Left lobe of liver (tissue), 2 donors: ENCODE results near the gene GATB. TPM values are rescaled to one million over a fixed set of nuclear protein-coding genes. Genes with fewer than 3 reads are reported as not detected.

Source experiments
- ATAC-seq: fragments of 200-7000 bp; cut with Tn5 transposase; one replicate; pipeline ENCODE4 v1.9.1; 2020; ENCODE audit warnings: mild to moderate bottlenecking, moderate library complexity
- DNase-seq: peaks from one replicate; pipeline ENCODE4 v3.0.0-alpha.2; 2020; ENCODE audit warnings: low spot score
- total RNA-seq: library from RNA; stranded (reverse); gene quantifications from one replicate; pipeline ENCODE4 v1.2.1, GENCODE V29; 2021
- donor health status: DM: no; HTN: no; CAD: no; lungs with moderate emphysema.
- donor health status: DM: no; HTN: yes; CAD: no.

The GATB gene
- total RNA-seq, 1 donor from 2014 or later, result 17.2 TPM

DNA sequence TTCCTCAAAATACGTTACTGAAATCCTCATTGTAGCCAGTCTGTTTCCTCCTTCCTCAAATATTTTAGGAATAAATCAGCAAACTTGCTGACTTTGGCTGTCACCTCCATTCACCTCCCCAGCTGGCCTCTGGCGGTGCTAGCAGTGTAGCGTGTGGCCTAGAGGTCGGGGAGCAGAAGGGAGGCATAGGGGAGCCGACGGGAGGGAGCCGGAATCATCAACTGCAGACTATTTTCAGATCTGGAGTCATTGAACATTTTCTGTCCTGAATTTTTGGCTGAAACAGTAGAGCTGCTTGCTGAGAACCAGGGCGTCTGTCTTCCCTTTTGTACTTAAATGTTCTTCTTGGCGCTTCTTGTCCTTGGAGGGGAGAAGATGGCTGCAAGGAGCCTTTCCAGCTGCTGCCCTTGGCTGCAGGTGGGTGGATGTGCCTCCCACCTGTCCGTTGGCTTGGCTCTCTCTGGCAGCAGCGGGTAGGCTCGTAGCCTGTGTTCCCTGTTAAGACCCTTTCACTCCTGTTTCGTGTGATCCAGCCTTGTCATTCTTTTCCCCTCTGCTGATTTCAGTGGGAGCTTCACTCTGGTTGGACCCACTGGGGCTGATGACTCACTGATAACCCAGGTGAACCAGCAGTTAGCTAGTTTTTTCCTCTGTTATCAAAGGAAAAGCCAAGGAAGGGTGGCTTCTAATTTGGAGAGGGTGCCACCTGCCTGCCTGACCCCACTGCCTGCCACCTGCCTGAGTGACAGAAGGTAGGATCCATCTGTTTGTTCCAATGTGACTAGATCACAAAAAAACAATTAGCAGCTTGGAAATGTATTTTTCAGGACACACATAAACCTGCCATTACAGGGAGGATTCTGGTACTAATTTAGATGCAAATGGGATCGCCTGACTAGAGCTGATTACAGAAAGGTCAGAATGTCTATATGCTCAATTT, 135.9 kb downstream of the GATB start:
- ATAC-seq (no peak), DNase-seq (no peak)
